MCF 10A (cell line): ENCODE results near the gene PREP. TPM values are rescaled to one million over a fixed set of nuclear protein-coding genes. Genes with fewer than 3 reads are reported as not detected.

ENCODE experiments used
- BruUV-seq: library from RNA; stranded (reverse); fragments of 400-500 nt; replicated peaks from 2 replicates; lab custom pipeline; 2021; lab: Mats Ljungman, UMichigan
- CTCF ChIA-PET: fragments of 300-600 bp; sonication (Branson Sonifier 250); formaldehyde crosslinking; extraction: SDS; loops from one replicate; lab custom pipeline; 2021; ENCODE audit warnings: antibody characterized with exemption, inconsistent platforms; lab: Yijun Ruan, JAX
- POLR2A ChIA-PET: fragments of 300-600, 350-650 bp; sonication (Branson Sonifier 250); formaldehyde crosslinking; extraction: SDS; loops from one replicate; lab custom pipeline; 2020; ENCODE audit warnings: antibody characterized with exemption, inconsistent platforms; lab: Yijun Ruan, JAX
- DNase-seq: peaks from one replicate; pipeline ENCODE4 v3.0.0-alpha.2; 2018; ENCODE audit not compliant: unreplicated experiment
- H3K27ac Mint-ChIP-seq: one replicate; pipeline ENCODE4 v1.8.0; 2022; ENCODE audit warnings: mild to moderate bottlenecking, low read depth, mixed read lengths; ENCODE audit not compliant: unreplicated experiment
- H3K27me3 Mint-ChIP-seq: one replicate; pipeline ENCODE4 v1.8.0; 2022; ENCODE audit warnings: mixed read lengths; ENCODE audit not compliant: insufficient read depth, unreplicated experiment
- H3K36me3 Mint-ChIP-seq: one replicate; pipeline ENCODE4 v1.8.0; 2022; ENCODE audit warnings: mild to moderate bottlenecking, moderate library complexity, mixed read lengths; ENCODE audit not compliant: insufficient read depth, unreplicated experiment
- H3K4me1 Mint-ChIP-seq: one replicate; pipeline ENCODE4 v1.8.0; 2022; ENCODE audit warnings: mixed read lengths; ENCODE audit not compliant: insufficient read depth, unreplicated experiment
- H3K4me3 Mint-ChIP-seq: one replicate; pipeline ENCODE4 v1.8.0; 2022; ENCODE audit warnings: mild to moderate bottlenecking, moderate library complexity, mixed read lengths; ENCODE audit not compliant: unreplicated experiment
- H3K9me3 Mint-ChIP-seq: one replicate; pipeline ENCODE4 v1.8.0; 2022; ENCODE audit warnings: mixed read lengths; ENCODE audit not compliant: unreplicated experiment
- CTCF ChIP-seq: fragments of 200-600 bp; IDR thresholded peaks from one replicate; pipeline ENCODE4 v1.8.0; 2022; ENCODE audit warnings: antibody characterized with exemption, mild to moderate bottlenecking; ENCODE audit not compliant: unreplicated experiment
- intact Hi-C: fragments of 100-400 bp; cut with micrococcal nuclease; formaldehyde crosslinking; loops from 2 replicates; pipeline ENCODE4 v1.14.1; 2022
- total RNA-seq: library from RNA; stranded (reverse); gene quantifications from 2 replicates; pipeline ENCODE4 v1.2.3, GENCODE V29; 2022

Gene PREP
- total RNA-seq, 1 experiment from 2014 or later = 67.6 TPM

GRCh38 chr6:105276374-105276773 lies 126.5 kb downstream of the PREP start:
- POLR2A ChIA-PET = interaction anchor here (0.7 kb wide), 1 partner anchor 145 kb away, joined by 5 read pairs; no protein-coding TSS in a partner anchor
- CTCF ChIA-PET = interaction anchor here (0.9 to 1.0 kb wide), 3 partner anchors 43 to 188 kb away, joined by 3 to 4 read pairs (median 3); no protein-coding TSS in a partner anchor

GRCh38 chr6:105275542-105275941 lies 127.3 kb downstream of the PREP start:
- no peak for TF ChIP-seq CTCF
- no peak overlapping the region for H3K4me3 Mint-ChIP-seq
- POLR2A ChIA-PET = interaction anchor here (0.7 kb wide), 1 partner anchor 75 kb away, joined by 3 read pairs; no protein-coding TSS in a partner anchor
- H3K9me3 Mint-ChIP-seq = no peaks in the 10 kb centered on the region
- intact Hi-C loops = no loop called here
- peaks cover 36% of the 10 kb centered on the region for H3K36me3 Mint-ChIP-seq
- no peaks in the 10 kb centered on the region for H3K4me1 Mint-ChIP-seq
- H3K27ac Mint-ChIP-seq = no peak overlapping the region
- CTCF ChIA-PET = interaction anchor here (0.6 to 1.0 kb wide), 2 partner anchors 187 to 275 kb away, joined by 3 to 4 read pairs; no protein-coding TSS in a partner anchor
- no peaks in the 10 kb centered on the region for H3K27me3 Mint-ChIP-seq
- no TSS peak for BruUV-seq
- DNase-seq = no peak

More at GRCh38 chr6:105276374-105276773, 126.5 kb downstream of the PREP start:
- H3K9me3 Mint-ChIP-seq = no peaks in the 10 kb centered on the region
- H3K27ac Mint-ChIP-seq = no peak overlapping the region
- H3K36me3 Mint-ChIP-seq = peaks cover 36% of the 10 kb centered on the region
- H3K4me1 Mint-ChIP-seq = no peaks in the 10 kb centered on the region
- no peak overlapping the region for H3K4me3 Mint-ChIP-seq
- TF ChIP-seq CTCF = no peak
- no TSS peak for BruUV-seq
- intact Hi-C loops = no loop called here
- H3K27me3 Mint-ChIP-seq = no peaks in the 10 kb centered on the region
- DNase-seq = no peak

GRCh38 chr6:105274678-105275077 lies 128.2 kb downstream of the PREP start:
- intact Hi-C loops = no loop called here
- Mint-ChIP-seq H3K4me3 (no peak overlapping the region), H3K27me3 (no peaks in the 10 kb centered on the region), H3K27ac (no peak overlapping the region), H3K4me1 (no peaks in the 10 kb centered on the region), H3K36me3 (peaks cover 29% of the 10 kb centered on the region), H3K9me3 (no peaks in the 10 kb centered on the region)
- ChIA-PET CTCF (interaction anchor here (1.1 to 1.5 kb wide), 2 partner anchors 42 to 187 kb away, joined by 3 read pairs; no protein-coding TSS in a partner anchor), POLR2A (interaction anchor here (0.7 kb wide), 1 partner anchor 76 kb away, joined by 3 read pairs; no protein-coding TSS in a partner anchor)
- DNase-seq = no peak
- no TSS peak for BruUV-seq
- TF ChIP-seq CTCF = no peak

- H3K4me3 Mint-ChIP-seq = no peak overlapping the region
- no TSS peak for BruUV-seq
- H3K4me1 Mint-ChIP-seq = no peaks in the 10 kb centered on the region
- no peaks in the 10 kb centered on the region for H3K9me3 Mint-ChIP-seq
- ChIA-PET POLR2A (no interaction called here), CTCF (interaction anchor here (1.5 kb wide), 1 partner anchor 186 kb away, joined by 3 read pairs; no protein-coding TSS in a partner anchor)
- TF ChIP-seq CTCF = no peak
- no peaks in the 10 kb centered on the region for H3K27me3 Mint-ChIP-seq
- intact Hi-C loops = no loop called here
- peaks cover 24% of the 10 kb centered on the region for H3K36me3 Mint-ChIP-seq
- DNase-seq = no peak
- no peak overlapping the region for H3K27ac Mint-ChIP-seq
Observed at GRCh38 chr6:105273589-105273988, 129.3 kb downstream of the PREP start.
